GM12878 (cell line): ENCODE results near the gene NAALADL2.

Experiments
- CHD4 ChIP-seq: fragments of 200-600 bp; sonication (generic); IDR thresholded peaks from 2 replicates; pipeline ENCODE4 v1.6.1; 2016; ENCODE audit warnings: mild to moderate bottlenecking
- NFYB ChIP-seq: IDR thresholded peaks from 2 replicates; pipeline ENCODE4 v1.6.1; 2011; ENCODE audit warnings: low read depth, mild to moderate bottlenecking, low read length, improper control_type of control experiment, moderate library complexity; ENCODE audit not compliant: insufficient read depth
- NR2F1 ChIP-seq: fragments of 450-650 bp; conservative IDR thresholded peaks from 2 replicates; pipeline ENCODE4 v1.6.1; 2017; ENCODE audit warnings: mild to moderate bottlenecking
- SRF ChIP-seq, 2 experiments: IDR thresholded peaks; 2 replicates each; pipeline ENCODE4 v1.6.1; 2011; ENCODE audit warnings: low read depth in 2 of 2, low read length in 2 of 2, mild to moderate bottlenecking in 1 of 2, moderate library complexity in 1 of 2
- TF ChIP-seq, protein P1 (sequence below), 3 experiments: IDR thresholded peaks in 2 of 3; conservative IDR thresholded peaks in 1 of 3; 2 replicates each; pipeline ENCODE4 v1.5.1; 2011; ENCODE audit warnings: low read depth in 3 of 3, low read length in 3 of 3, mild to moderate bottlenecking in 3 of 3, control low read depth in 2 of 3, moderate library complexity in 2 of 3, inconsistent platforms in 1 of 3, mixed read lengths in 1 of 3; ENCODE audit not compliant: control insufficient read depth in 2 of 3, insufficient read depth in 1 of 3; ENCODE audit errors: extremely low read depth in 1 of 3

DNA sequence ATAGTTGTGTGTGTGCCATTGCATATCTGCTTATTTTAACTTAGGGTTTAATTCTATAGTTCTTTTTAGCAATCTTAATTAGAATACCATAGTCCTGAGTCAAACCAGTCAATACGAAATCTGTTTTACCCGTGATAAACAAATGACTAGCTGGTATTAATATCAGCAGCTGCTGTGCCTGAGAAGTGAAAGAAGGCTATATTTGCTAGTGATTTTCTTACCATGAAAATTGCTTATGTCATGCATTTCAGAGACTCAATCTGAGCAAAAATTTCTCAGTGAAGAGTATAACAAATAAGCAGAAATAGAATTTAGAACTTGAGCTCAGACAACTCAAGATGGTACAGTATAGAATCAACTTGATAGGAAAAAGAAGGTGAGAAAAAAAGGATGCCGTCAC lies 820.4 kb downstream of the NAALADL2 start:
- TF ChIP-seq NFYB = no peak
- TF ChIP-seq SRF (IDR thresholded peaks at IDR 0.05; ENCODE audit: low read depth in 2 of 2, low read length in 2 of 2) = no peak
- no peak for TF ChIP-seq NR2F1
- no peak for TF ChIP-seq CHD4
- TF ChIP-seq, protein P1, sequence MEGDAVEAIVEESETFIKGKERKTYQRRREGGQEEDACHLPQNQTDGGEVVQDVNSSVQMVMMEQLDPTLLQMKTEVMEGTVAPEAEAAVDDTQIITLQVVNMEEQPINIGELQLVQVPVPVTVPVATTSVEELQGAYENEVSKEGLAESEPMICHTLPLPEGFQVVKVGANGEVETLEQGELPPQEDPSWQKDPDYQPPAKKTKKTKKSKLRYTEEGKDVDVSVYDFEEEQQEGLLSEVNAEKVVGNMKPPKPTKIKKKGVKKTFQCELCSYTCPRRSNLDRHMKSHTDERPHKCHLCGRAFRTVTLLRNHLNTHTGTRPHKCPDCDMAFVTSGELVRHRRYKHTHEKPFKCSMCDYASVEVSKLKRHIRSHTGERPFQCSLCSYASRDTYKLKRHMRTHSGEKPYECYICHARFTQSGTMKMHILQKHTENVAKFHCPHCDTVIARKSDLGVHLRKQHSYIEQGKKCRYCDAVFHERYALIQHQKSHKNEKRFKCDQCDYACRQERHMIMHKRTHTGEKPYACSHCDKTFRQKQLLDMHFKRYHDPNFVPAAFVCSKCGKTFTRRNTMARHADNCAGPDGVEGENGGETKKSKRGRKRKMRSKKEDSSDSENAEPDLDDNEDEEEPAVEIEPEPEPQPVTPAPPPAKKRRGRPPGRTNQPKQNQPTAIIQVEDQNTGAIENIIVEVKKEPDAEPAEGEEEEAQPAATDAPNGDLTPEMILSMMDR (IDR thresholded peaks at IDR 0.05 in 2 of 3, conservative IDR thresholded peaks at IDR 0.05 in 1 of 3; ENCODE audit: control insufficient read depth in 2 of 3, extremely low read depth in 1 of 3, insufficient read depth in 1 of 3, low read depth in 3 of 3, low read length in 3 of 3) = no peak
